ENCODE results near the gene ZNF362.

Gene ZNF362

DNA sequence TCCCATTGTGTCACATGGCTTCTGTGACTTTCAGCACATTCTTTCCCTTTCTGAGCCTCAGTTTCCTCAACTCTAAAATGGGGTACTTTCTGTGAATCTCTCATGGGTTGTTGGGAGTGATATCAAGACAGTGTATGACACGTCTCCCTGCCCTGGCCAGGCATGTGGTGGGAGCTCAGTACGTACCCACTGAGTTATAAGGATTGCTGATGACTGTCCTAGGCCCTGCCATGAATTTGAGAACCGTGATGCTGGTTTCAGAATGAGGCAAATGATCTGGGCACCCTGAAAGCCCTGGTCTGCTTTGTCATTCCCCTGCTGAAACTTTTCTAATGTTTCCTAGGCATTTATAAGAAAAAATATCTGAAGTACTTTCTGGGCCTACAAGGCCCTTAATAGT is 3.6 kb downstream of the ZNF362 start:
- H3K27ac ChIP-seq: no peak overlapping the region
- TF ChIP-seq, protein P1, sequence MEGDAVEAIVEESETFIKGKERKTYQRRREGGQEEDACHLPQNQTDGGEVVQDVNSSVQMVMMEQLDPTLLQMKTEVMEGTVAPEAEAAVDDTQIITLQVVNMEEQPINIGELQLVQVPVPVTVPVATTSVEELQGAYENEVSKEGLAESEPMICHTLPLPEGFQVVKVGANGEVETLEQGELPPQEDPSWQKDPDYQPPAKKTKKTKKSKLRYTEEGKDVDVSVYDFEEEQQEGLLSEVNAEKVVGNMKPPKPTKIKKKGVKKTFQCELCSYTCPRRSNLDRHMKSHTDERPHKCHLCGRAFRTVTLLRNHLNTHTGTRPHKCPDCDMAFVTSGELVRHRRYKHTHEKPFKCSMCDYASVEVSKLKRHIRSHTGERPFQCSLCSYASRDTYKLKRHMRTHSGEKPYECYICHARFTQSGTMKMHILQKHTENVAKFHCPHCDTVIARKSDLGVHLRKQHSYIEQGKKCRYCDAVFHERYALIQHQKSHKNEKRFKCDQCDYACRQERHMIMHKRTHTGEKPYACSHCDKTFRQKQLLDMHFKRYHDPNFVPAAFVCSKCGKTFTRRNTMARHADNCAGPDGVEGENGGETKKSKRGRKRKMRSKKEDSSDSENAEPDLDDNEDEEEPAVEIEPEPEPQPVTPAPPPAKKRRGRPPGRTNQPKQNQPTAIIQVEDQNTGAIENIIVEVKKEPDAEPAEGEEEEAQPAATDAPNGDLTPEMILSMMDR (conservative IDR thresholded peaks at IDR 0.05): no peak
- no peak for TF ChIP-seq ZFX (IDR thresholded peaks at IDR 0.05)

DNA sequence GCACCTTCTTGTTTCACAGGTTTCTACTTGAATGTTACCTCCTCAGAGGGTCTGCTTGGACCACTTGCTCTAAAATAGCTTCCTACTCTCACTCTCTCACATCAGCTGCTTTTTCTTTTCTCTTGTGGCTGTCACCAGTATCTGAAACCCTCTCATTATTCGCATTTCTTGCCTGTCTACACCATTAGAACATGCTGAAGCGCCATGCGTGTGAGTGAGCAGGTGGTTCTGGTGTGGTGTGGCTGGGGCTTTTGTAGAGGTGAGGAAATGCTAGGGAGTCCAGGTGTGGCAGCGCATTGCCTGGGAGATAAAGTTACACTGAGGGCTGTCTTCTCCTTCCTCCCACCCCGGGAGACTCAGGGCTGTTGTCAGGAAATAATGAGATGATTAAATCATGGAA is 4.1 kb downstream of the ZNF362 start:
- no peak overlapping the region for H3K27ac ChIP-seq
- TF ChIP-seq, protein P1 (conservative IDR thresholded peaks at IDR 0.05): no peak
- TF ChIP-seq ZFX (IDR thresholded peaks at IDR 0.05): no peak

DNA sequence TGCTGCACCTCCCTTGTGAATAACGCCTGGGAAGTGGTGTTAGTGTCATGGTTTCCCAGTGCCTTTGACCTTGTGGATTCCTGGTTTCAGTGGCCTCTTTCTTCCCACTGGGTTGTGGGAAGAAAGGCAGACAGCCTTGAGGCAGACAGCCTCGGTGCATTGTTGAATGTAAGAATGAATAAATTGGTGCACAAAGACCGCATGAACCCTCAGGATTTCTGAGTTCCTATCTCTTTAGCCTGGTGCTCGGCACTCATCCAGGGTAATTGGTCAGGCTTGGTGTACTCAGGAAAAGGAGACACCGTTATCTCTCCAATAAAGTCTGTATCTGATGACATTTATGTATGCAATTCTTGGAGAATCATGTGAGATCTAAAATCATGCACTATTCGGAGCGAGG is 5.1 kb downstream of the ZNF362 start:
- TF ChIP-seq, protein P1 (conservative IDR thresholded peaks at IDR 0.05): no peak
- TF ChIP-seq ZFX (IDR thresholded peaks at IDR 0.05): no peak
- H3K27ac ChIP-seq: no peak overlapping the region

DNA sequence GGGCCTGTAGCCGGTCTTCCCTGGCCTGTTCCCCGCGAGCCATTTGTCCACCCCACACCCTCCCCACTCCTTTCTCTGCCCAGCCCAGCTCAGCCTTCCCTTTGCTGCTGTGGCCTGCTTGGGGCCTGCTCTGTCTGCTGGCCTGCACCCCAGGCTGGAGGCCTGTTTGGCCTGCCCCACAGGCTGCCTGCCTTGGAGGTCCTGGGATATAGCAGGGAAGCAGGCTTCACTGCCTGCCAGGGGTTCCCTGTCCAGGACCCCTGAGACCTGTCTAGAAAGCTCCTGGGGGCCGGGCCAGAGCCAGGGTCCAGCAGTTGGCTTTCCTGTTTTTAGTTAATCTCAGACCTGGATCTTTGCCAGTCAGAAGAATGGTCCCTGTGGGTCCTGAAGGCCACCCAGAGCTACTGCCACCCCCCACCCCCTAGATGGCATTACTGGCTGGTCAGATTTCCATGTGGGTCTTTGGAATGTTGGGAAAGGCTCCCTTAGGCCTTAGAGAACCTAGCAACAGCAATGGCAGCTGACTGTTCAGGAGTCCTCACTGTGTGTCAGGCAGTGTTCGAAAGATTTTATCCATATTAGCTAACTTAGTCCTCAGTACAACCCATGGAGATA is 7.7 kb downstream of the ZNF362 start:
- TF ChIP-seq, protein P1 (conservative IDR thresholded peaks at IDR 0.05): no peak
- TF ChIP-seq ZFX (IDR thresholded peaks at IDR 0.05): no peak
- H3K27ac ChIP-seq: no peak overlapping the region

DNA sequence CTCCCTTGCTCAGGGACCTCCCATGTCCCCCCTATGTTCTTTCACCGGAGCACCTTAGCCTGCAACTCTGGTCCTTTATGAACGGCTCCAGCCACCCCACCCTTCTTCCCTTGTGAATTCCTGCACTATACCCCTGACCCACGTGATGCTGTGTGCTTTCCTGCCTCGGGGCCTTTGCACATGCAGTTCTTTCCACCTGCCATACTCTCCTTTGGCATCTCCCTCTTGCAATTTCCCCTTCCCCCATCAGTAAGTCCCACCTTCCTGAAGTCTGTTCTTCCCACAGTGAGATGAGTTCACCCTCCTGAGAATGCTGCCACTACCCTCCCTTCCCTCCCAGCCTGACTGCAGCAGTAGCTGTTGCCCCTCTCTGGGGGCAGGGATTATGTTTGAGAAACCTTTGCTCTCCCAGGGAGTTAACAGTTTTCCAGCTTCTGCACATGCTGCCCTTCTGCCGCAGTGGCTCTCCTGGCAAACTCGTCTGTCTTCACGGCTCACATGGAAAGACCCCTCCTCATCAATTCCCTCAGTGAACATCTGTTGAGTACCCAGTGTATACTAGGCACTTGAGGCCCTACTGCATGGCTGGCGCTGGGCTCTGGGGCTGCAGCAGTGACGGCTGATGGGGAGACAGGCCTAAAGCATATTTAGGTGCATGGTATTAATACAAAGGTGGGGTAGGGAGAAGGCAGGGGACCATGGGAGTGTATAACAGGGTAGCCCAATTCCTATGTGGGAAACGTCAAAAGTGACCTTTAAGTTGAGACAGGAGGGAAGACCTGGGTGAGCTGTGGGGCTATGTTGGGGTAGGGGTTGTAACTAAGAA is 9.7 kb downstream of the ZNF362 start:
- no peak overlapping the region for H3K27ac ChIP-seq

DNA sequence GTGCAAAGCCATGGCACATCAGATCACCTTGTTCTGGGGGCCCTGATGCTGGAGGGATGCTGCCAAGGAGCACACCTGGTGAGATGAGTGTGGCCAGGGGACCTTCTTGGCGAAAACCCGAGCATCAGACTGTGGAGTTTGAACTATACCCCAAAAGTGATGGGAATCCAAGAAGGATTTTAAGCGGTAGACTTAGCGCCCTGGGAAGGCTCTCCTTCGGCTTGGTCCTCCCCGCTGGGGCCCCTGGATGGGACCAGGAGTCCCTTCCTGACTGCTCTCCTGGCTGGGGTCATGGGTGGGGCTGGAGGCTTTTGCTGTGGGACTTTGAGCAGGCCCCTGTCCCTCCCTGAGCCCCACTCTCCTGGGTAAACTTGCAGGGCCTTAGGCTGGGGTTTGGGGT is 10.5 kb downstream of the ZNF362 start:
- no peak for TF ChIP-seq ZFX (IDR thresholded peaks at IDR 0.05)
- TF ChIP-seq, protein P1 (conservative IDR thresholded peaks at IDR 0.05): no peak
- no peak overlapping the region for H3K27ac ChIP-seq

More for the DNA sequence above, 9.7 kb downstream of the ZNF362 start:
- no peak for TF ChIP-seq ZFX (IDR thresholded peaks at IDR 0.05)
- TF ChIP-seq, protein P1 (conservative IDR thresholded peaks at IDR 0.05): no peak

DNA sequence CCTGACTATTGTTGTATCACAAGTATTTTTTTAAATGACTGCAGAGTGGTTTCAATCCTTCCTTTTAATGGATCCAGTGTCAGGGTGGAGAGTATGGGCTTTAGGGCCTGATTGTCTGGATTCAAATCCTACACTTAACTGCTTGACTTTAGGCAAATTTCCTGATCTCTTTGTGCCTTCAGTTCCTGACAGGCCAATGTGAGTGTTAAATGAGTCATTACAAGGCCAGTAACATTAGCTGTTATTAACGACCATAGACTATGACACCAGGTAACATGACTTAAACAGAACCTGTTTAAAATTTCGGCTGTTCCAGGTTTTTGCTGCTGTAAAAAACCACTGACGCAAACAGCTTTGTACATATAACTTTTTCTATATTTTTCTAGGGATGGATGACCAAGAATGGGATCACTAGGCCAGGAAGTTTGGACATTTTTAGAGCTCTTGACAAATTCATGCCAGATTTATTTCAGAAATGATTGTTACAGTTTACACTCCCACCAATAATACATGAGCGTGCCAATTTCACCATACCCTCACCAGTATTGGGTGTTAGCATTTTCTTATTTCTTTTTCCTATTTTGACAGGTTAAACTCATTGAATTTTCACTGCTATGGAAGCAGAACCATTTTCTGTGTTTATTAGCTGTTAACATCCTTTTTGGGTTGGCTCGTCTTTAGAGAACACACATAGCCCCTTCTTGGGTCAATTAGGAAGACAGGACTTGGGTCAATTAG is 11.3 kb downstream of the ZNF362 start:
- TF ChIP-seq, protein P1 (conservative IDR thresholded peaks at IDR 0.05): no peak
- TF ChIP-seq ZFX (IDR thresholded peaks at IDR 0.05): no peak
- no peak overlapping the region for H3K27ac ChIP-seq
